ENCODE data around the gene TGOLN2. TPM values are rescaled to one million over a fixed set of nuclear protein-coding genes. Genes with fewer than 3 reads are reported as not detected.

Gene TGOLN2
- total and polyA plus RNA-seq, 2 donors = 27.4 to 33.4 TPM

GRCh38 chr2:85281553-85281952 is 46.2 kb downstream of the TGOLN2 start:
- Histone ChIP-seq H3K4me1 (ENCODE audit: control insufficient read depth in 2 of 2, insufficient read depth in 2 of 2, low read length in 2 of 2) (peaks cover 0 to 11% of the 10 kb centered on the region in 2 donors), H3K9me3 (ENCODE audit: control insufficient read depth in 2 of 2, insufficient read depth in 1 of 2, low read length in 1 of 2) (no peaks in the 10 kb centered on the region), H3K4me3 (ENCODE audit: low read length in 2 of 2) (no peak overlapping the region), H3K27me3 (ENCODE audit: control insufficient read depth in 2 of 2, insufficient read depth in 1 of 2, low read length in 1 of 2) (peaks cover 0 to 6% of the 10 kb centered on the region in 2 donors), H3K36me3 (ENCODE audit: control insufficient read depth in 2 of 2, insufficient read depth in 2 of 2, low read length in 1 of 2) (no peaks in the 10 kb centered on the region), H3K27ac (ENCODE audit: low read depth in 1 of 2, low read length in 1 of 2) (no peak overlapping the region)
- WGBS = 89% methylated on average over 6 of the region's 6 CpGs
- no peak for DNase-seq (ENCODE audit: low read depth in 6 of 9, low spot score in 9 of 9)

GRCh38 chr2:85278361-85278760 is 49.4 kb downstream of the TGOLN2 start:
- Histone ChIP-seq H3K36me3 (ENCODE audit: control insufficient read depth in 2 of 2, insufficient read depth in 2 of 2, low read length in 1 of 2) (no peaks in the 10 kb centered on the region), H3K27ac (ENCODE audit: low read depth in 1 of 2, low read length in 1 of 2) (peak overlapping the region in 1 of 2 donors; percentile 48), H3K4me1 (ENCODE audit: control insufficient read depth in 2 of 2, insufficient read depth in 2 of 2, low read length in 2 of 2) (peaks cover 0 to 17% of the 10 kb centered on the region in 2 donors), H3K4me3 (ENCODE audit: low read length in 2 of 2) (no peak overlapping the region), H3K9me3 (ENCODE audit: control insufficient read depth in 2 of 2, insufficient read depth in 1 of 2, low read length in 1 of 2) (no peaks in the 10 kb centered on the region), H3K27me3 (ENCODE audit: control insufficient read depth in 2 of 2, insufficient read depth in 1 of 2, low read length in 1 of 2) (peaks cover 0 to 6% of the 10 kb centered on the region in 2 donors)
- WGBS = 97% methylated on average over 2 of the region's 2 CpGs
- no peak for DNase-seq (ENCODE audit: low read depth in 6 of 9, low spot score in 9 of 9)

DNA sequence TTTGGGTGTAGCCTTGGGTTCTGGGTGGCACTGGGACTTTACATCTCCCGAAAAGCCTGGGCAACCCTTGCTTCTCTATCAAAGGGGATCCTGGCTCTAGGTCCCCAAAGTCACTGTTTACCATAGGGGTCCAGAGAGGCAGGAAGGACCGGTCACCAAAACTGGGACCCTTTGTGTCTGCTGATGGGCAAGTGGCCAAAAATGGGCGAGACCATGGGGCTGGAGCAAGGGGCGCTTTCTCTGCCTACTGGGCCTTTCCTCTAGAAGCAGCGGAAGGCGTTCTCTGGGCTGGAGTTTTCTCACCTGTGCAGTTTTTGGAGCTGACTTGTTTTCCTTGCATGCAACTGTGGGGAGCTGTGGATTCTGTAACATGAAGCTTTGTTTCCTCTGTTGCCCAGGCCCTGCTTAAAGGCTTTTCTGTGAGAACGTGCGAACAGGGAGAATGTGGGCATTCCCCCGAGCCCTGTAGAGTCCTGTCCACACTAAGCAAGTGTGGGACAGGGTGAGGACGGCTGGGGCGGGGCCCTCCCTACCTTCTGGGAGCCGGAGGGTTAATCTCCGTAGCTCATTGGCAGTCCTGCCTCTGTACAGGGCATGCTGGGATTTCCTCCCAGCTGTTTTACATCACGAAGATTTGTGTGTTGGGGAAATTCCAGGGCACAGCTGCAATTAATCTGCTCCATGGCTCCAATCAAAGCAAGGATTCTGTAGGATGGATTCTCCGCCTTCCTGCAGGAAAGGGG is 50.2 kb downstream of the TGOLN2 start:
- Histone ChIP-seq H3K27ac (ENCODE audit: low read depth in 1 of 2, low read length in 1 of 2) (peak overlapping the region; percentile 19 to 48), H3K4me1 (ENCODE audit: control insufficient read depth in 2 of 2, insufficient read depth in 2 of 2, low read length in 2 of 2) (peaks cover 0 to 17% of the 10 kb centered on the region in 2 donors), H3K27me3 (ENCODE audit: control insufficient read depth in 2 of 2, insufficient read depth in 1 of 2, low read length in 1 of 2) (peaks cover 0 to 6% of the 10 kb centered on the region in 2 donors), H3K36me3 (ENCODE audit: control insufficient read depth in 2 of 2, insufficient read depth in 2 of 2, low read length in 1 of 2) (no peaks in the 10 kb centered on the region), H3K9me3 (ENCODE audit: control insufficient read depth in 2 of 2, insufficient read depth in 1 of 2, low read length in 1 of 2) (no peaks in the 10 kb centered on the region), H3K4me3 (ENCODE audit: low read length in 2 of 2) (no peak overlapping the region)
- DNase-seq (ENCODE audit: low read depth in 6 of 9, low spot score in 9 of 9) = no peak
- 80% methylated on average over 15 of the region's 15 CpGs for WGBS

DNA sequence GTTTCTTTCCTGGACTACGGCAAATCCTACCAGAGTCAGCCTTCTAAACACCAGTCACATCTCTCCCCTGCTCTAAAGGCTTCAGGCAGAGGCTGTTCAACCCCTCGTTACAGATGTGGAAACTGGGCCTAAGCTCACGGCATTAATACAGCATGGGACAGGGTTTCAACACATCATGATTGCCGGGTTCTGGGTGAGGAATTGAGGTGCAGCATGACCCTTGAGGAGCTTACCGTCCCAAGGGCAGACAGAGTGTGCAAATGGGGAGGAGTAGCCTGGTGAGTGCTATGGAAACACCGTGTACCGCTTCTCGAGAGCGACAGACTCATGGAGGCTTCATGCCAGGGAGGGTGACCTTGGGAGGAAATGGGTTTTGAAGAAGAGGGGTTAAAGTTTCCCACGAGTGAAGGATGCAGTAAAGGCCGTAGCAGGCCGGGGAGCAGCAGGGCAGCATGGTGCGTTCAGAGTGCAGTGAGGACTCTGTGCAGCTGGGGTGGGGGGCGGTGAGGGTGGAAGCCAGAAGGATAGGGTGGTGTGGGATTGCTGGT is 51.1 kb downstream of the TGOLN2 start:
- no peak for DNase-seq (ENCODE audit: low read depth in 6 of 9, low spot score in 9 of 9)
- H3K27me3 ChIP-seq (ENCODE audit: control insufficient read depth in 2 of 2, insufficient read depth in 1 of 2, low read length in 1 of 2) = peaks cover 0 to 8% of the 10 kb centered on the region in 2 donors
- no peaks in the 10 kb centered on the region for H3K9me3 ChIP-seq (ENCODE audit: control insufficient read depth in 2 of 2, insufficient read depth in 1 of 2, low read length in 1 of 2)
- H3K36me3 ChIP-seq (ENCODE audit: control insufficient read depth in 2 of 2, insufficient read depth in 2 of 2, low read length in 1 of 2) = no peaks in the 10 kb centered on the region
- no peak overlapping the region for H3K4me3 ChIP-seq (ENCODE audit: low read length in 2 of 2)
- peaks cover 0 to 17% of the 10 kb centered on the region in 2 donors for H3K4me1 ChIP-seq (ENCODE audit: control insufficient read depth in 2 of 2, insufficient read depth in 2 of 2, low read length in 2 of 2)
- H3K27ac ChIP-seq (ENCODE audit: low read depth in 1 of 2, low read length in 1 of 2) = peak overlapping the region; percentile 51 to 52
- 89% methylated on average over 14 of the region's 14 CpGs for WGBS

DNA sequence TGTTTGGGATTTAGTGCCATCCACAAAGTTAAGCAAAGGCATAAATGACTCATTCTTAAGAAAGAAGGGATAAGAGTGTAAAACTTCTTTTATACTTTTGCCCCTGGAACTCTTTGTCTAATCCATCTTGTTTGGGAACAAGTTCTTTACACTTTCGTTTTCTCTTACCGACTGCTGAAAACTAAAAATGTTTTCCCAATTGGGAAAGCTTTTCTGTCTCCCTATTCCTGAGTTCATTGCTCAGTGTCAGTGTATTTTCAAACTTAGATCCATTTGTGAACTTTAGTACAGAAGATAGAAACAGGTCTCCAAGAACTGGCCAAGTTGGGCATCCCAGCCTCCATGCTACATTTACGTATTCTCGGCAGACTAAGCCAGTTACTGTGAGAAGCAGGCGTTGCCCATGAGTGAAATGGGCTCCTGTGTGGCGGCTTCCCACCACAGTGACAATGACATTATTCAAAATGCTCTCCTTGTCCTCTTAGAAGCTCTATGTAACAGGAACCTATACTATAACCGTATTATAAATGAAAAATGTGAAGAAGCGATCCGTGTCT is 51.7 kb downstream of the TGOLN2 start:
- peaks cover 0 to 8% of the 10 kb centered on the region in 2 donors for H3K27me3 ChIP-seq (ENCODE audit: control insufficient read depth in 2 of 2, insufficient read depth in 1 of 2, low read length in 1 of 2)
- WGBS = 96% methylated on average over 9 of the region's 9 CpGs
- H3K4me3 ChIP-seq (ENCODE audit: low read length in 2 of 2) = no peak overlapping the region
- no peak for DNase-seq (ENCODE audit: low read depth in 6 of 9, low spot score in 9 of 9)
- peak overlapping the region in 1 of 2 donors; percentile 26 for H3K27ac ChIP-seq (ENCODE audit: low read depth in 1 of 2, low read length in 1 of 2)
- peaks cover 0 to 17% of the 10 kb centered on the region in 2 donors for H3K4me1 ChIP-seq (ENCODE audit: control insufficient read depth in 2 of 2, insufficient read depth in 2 of 2, low read length in 2 of 2)
- H3K36me3 ChIP-seq (ENCODE audit: control insufficient read depth in 2 of 2, insufficient read depth in 2 of 2, low read length in 1 of 2) = no peaks in the 10 kb centered on the region
- H3K9me3 ChIP-seq (ENCODE audit: control insufficient read depth in 2 of 2, insufficient read depth in 1 of 2, low read length in 1 of 2) = no peaks in the 10 kb centered on the region

DNA sequence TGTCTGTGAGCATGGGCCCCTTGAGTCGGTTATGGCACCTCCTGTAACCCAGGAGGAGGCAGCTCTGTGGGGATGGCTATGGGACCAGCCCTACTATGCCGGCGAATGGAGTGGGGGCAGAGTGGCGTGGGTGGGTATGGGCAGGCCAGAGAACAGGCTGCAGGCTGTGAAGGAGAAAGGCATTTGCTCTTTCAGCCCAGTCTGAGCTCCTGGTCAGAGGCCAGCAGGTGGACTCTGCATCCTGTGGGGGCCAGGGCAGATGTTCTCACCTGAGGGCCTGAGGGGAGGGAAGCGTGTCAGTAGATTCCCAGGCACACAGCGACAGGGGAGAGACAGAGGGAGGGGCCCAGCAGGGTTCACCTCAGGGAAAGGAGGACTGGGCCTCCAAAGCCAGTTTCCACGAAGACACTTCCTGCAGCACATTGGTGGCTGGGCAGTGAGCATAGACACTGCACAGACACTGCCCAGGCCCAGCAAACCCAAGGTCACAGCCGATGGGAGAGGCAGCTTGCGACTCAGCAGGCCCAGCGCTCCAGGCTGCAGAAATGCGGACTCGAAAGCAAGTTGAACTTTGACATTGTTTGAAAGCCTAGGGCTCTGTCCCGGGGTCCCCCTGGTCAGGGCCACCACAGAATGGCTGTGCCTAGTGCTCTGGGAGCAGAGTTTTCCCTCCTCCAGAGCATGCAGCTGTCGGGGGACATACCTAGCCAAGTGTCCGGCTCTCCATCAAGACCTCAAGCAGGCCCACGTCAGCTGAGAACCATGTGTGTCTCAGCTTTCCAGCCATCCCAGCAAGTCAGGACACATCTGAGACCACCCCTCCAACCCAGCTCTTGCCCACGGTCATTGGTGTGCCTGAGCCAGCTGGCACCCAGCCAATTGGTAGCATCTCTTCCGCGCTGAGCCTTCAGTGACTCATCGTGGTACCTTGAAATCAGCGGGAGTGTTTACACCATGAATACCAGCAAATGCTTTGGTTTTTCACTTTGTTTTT is 53.8 kb downstream of the TGOLN2 start:
- Histone ChIP-seq H3K36me3 (ENCODE audit: control insufficient read depth in 2 of 2, insufficient read depth in 2 of 2, low read length in 1 of 2) (no peaks in the 10 kb centered on the region), H3K27ac (ENCODE audit: low read depth in 1 of 2, low read length in 1 of 2) (peak overlapping the region in 1 of 2 donors; percentile 47), H3K9me3 (ENCODE audit: control insufficient read depth in 2 of 2, insufficient read depth in 1 of 2, low read length in 1 of 2) (no peaks in the 10 kb centered on the region), H3K27me3 (ENCODE audit: control insufficient read depth in 2 of 2, insufficient read depth in 1 of 2, low read length in 1 of 2) (peaks cover 0 to 10% of the 10 kb centered on the region in 2 donors), H3K4me3 (ENCODE audit: low read length in 2 of 2) (no peak overlapping the region), H3K4me1 (ENCODE audit: control insufficient read depth in 2 of 2, insufficient read depth in 2 of 2, low read length in 2 of 2) (peaks cover 0 to 21% of the 10 kb centered on the region in 2 donors)
- WGBS = 89% methylated on average over 21 of the region's 21 CpGs
- no peak for DNase-seq (ENCODE audit: low read depth in 6 of 9, low spot score in 9 of 9)

- 89% methylated on average over 6 of the region's 6 CpGs for WGBS
- H3K27me3 ChIP-seq (ENCODE audit: control insufficient read depth in 2 of 2, insufficient read depth in 1 of 2, low read length in 1 of 2) = peaks cover 0 to 4% of the 10 kb centered on the region in 2 donors
- no peak overlapping the region for H3K27ac ChIP-seq (ENCODE audit: low read depth in 1 of 2, low read length in 1 of 2)
- peaks cover 0 to 16% of the 10 kb centered on the region in 2 donors for H3K4me1 ChIP-seq (ENCODE audit: control insufficient read depth in 2 of 2, insufficient read depth in 2 of 2, low read length in 2 of 2)
- H3K9me3 ChIP-seq (ENCODE audit: control insufficient read depth in 2 of 2, insufficient read depth in 1 of 2, low read length in 1 of 2) = no peaks in the 10 kb centered on the region
- H3K36me3 ChIP-seq (ENCODE audit: control insufficient read depth in 2 of 2, insufficient read depth in 2 of 2, low read length in 1 of 2) = no peaks in the 10 kb centered on the region
- DNase-seq (ENCODE audit: low read depth in 6 of 9, low spot score in 9 of 9) = no peak
- H3K4me3 ChIP-seq (ENCODE audit: low read length in 2 of 2) = no peak overlapping the region
These were observed 55.4 kb downstream of the TGOLN2 start for GRCh38 chr2:85272357-85272756.

- Histone ChIP-seq H3K36me3 (ENCODE audit: control insufficient read depth in 2 of 2, insufficient read depth in 2 of 2, low read length in 1 of 2) (no peaks in the 10 kb centered on the region), H3K27me3 (ENCODE audit: control insufficient read depth in 2 of 2, insufficient read depth in 1 of 2, low read length in 1 of 2) (peaks cover 0 to 7% of the 10 kb centered on the region in 2 donors), H3K9me3 (ENCODE audit: control insufficient read depth in 2 of 2, insufficient read depth in 1 of 2, low read length in 1 of 2) (no peaks in the 10 kb centered on the region), H3K27ac (ENCODE audit: low read depth in 1 of 2, low read length in 1 of 2) (no peak overlapping the region), H3K4me1 (ENCODE audit: control insufficient read depth in 2 of 2, insufficient read depth in 2 of 2, low read length in 2 of 2) (peaks cover 0 to 12% of the 10 kb centered on the region in 2 donors), H3K4me3 (ENCODE audit: low read length in 2 of 2) (no peak overlapping the region)
- WGBS = 72% methylated on average over 6 of the region's 6 CpGs
- DNase-seq (ENCODE audit: low read depth in 6 of 9, low spot score in 9 of 9) = no peak
These were observed 57.8 kb downstream of the TGOLN2 start for GRCh38 chr2:85269959-85270358.

All from thymus (tissue), 11 donors.